SK-N-SH (cell line): ENCODE measurements around the gene MARCHF3.

Experiments
- EZH2phosphoT487 ChIP-seq: fragments of 200-600 bp; sonication (generic); IDR thresholded peaks from 2 replicates; pipeline ENCODE4 v1.6.1; 2017; ENCODE audit warnings: low read depth, mixed run types, mild to moderate bottlenecking, antibody characterized with exemption, moderate library complexity, borderline replicate concordance
- GABPA ChIP-seq: IDR thresholded peaks from 2 replicates; pipeline ENCODE4 v1.4.0; 2012; ENCODE audit warnings: low read depth, mild to moderate bottlenecking
- NFIC ChIP-seq: IDR thresholded peaks from 2 replicates; pipeline ENCODE4 v1.4.0; 2012; ENCODE audit warnings: borderline replicate concordance
- POLR2AphosphoS5 ChIP-seq: IDR thresholded peaks from 2 replicates; pipeline ENCODE4 v1.6.1; 2012; ENCODE audit warnings: low read depth, low read length
- SIN3A ChIP-seq: IDR thresholded peaks from 2 replicates; pipeline ENCODE4 v1.6.1; 2012; ENCODE audit warnings: low read depth, mild to moderate bottlenecking, low read length, moderate library complexity, borderline replicate concordance
- TAF1 ChIP-seq: IDR thresholded peaks from 2 replicates; pipeline ENCODE4 v1.6.1; 2012; ENCODE audit warnings: low read depth, mild to moderate bottlenecking, low read length, moderate library complexity, borderline replicate concordance
- TF ChIP-seq, protein P1 (sequence below): fragments of 150-350 bp; IDR thresholded peaks from 2 replicates; pipeline ENCODE4 v1.6.1; 2017; ENCODE audit warnings: antibody characterized with exemption, low read length, low read depth, borderline replicate concordance
- TF ChIP-seq, protein P2 (sequence below): IDR thresholded peaks from 2 replicates; pipeline ENCODE4 v1.4.0; 2012; ENCODE audit warnings: low read depth, borderline replicate concordance
- TF ChIP-seq, protein P3 (sequence below): fragments of 200-600 bp; sonication (generic); IDR thresholded peaks from 2 replicates; pipeline ENCODE4 v1.6.1; 2017; ENCODE audit warnings: antibody characterized with exemption, mild to moderate bottlenecking, moderate library complexity

DNA sequence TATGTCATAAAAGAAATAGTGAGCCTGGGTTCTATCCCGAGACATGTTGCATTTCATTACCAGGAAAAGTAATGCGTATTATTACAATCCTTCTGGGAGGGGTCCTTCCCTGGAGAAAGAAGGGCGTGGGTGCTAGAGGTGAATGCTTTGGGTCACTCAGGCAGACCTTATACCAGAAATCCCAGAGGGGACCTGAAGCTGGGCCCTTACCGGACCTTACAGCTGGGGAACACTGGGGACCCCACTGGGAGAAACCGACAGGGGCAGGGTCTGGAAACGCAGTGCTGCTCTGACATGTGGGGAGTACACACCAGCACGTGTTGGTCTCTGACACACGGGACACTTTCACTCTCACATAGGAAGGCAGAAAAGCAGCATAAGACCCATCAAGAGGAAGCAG is 182.1 kb downstream of the MARCHF3 start:
- TF ChIP-seq TAF1: no peak
- no peak for TF ChIP-seq POLR2AphosphoS5
- no peak for TF ChIP-seq NFIC
- TF ChIP-seq SIN3A: no peak
- TF ChIP-seq, protein P1, sequence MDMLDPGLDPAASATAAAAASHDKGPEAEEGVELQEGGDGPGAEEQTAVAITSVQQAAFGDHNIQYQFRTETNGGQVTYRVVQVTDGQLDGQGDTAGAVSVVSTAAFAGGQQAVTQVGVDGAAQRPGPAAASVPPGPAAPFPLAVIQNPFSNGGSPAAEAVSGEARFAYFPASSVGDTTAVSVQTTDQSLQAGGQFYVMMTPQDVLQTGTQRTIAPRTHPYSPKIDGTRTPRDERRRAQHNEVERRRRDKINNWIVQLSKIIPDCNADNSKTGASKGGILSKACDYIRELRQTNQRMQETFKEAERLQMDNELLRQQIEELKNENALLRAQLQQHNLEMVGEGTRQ: no peak
- TF ChIP-seq, protein P2, sequence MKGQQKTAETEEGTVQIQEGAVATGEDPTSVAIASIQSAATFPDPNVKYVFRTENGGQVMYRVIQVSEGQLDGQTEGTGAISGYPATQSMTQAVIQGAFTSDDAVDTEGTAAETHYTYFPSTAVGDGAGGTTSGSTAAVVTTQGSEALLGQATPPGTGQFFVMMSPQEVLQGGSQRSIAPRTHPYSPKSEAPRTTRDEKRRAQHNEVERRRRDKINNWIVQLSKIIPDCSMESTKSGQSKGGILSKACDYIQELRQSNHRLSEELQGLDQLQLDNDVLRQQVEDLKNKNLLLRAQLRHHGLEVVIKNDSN: no peak
- no peak for TF ChIP-seq GABPA
- TF ChIP-seq EZH2phosphoT487: no peak
- TF ChIP-seq, protein P3, sequence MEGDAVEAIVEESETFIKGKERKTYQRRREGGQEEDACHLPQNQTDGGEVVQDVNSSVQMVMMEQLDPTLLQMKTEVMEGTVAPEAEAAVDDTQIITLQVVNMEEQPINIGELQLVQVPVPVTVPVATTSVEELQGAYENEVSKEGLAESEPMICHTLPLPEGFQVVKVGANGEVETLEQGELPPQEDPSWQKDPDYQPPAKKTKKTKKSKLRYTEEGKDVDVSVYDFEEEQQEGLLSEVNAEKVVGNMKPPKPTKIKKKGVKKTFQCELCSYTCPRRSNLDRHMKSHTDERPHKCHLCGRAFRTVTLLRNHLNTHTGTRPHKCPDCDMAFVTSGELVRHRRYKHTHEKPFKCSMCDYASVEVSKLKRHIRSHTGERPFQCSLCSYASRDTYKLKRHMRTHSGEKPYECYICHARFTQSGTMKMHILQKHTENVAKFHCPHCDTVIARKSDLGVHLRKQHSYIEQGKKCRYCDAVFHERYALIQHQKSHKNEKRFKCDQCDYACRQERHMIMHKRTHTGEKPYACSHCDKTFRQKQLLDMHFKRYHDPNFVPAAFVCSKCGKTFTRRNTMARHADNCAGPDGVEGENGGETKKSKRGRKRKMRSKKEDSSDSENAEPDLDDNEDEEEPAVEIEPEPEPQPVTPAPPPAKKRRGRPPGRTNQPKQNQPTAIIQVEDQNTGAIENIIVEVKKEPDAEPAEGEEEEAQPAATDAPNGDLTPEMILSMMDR: no peak
